AG04450 (cell line): ENCODE results near the gene ADGRG7. TPM values are rescaled to one million over a fixed set of nuclear protein-coding genes. Genes with fewer than 3 reads are reported as not detected.

Source experiments
- CTCF ChIA-PET: fragments of 300-600, 350-600 bp; formaldehyde crosslinking; extraction: SDS; loops from one replicate; lab custom pipeline; 2022; ENCODE audit warnings: antibody characterized with exemption, inconsistent platforms; lab: Charles Lee
- POLR2A ChIA-PET: fragments of 350-600 bp; formaldehyde crosslinking; extraction: SDS; loops from one replicate; lab custom pipeline; 2021; ENCODE audit warnings: antibody characterized with exemption, inconsistent platforms; lab: Yijun Ruan, JAX
- DNase-seq: peaks from one replicate; pipeline ENCODE4 v3.0.0-alpha.2; 2011; ENCODE audit warnings: low read depth, low spot score
- H3K27ac ChIP-seq: one replicate; pipeline ENCODE4 v1.5.1; 2012; ENCODE audit warnings: low read depth, low read length, control low read depth
- H3K27me3 ChIP-seq: one replicate; pipeline ENCODE4 v1.6.0; 2012; ENCODE audit warnings: low read length; ENCODE audit not compliant: control insufficient read depth, insufficient read depth
- H3K4me3 ChIP-seq: 2 replicates; pipeline ENCODE4 v1.5.1; 2011; ENCODE audit warnings: mild to moderate bottlenecking, low read depth, low read length, control low read depth
- H3K9me3 ChIP-seq: 2 replicates; pipeline ENCODE4 v1.5.1; 2012; ENCODE audit warnings: low read length; ENCODE audit not compliant: control insufficient read depth, insufficient read depth
- polyA plus RNA-seq: library from polyadenylated mRNA; depleted of rRNA; stranded (reverse); fragments of >200 nt; gene quantifications from 2 replicates; pipeline ENCODE4 v1.2.3, GENCODE V29; 2011
- TF ChIP-seq, protein P1 (sequence below): IDR thresholded peaks from 2 replicates; pipeline ENCODE4 v1.5.1; 2011; ENCODE audit warnings: low read depth, low read length, control low read depth, inconsistent platforms

ADGRG7 gene
- polyA plus RNA-seq, 1 experiment: not detected

DNA sequence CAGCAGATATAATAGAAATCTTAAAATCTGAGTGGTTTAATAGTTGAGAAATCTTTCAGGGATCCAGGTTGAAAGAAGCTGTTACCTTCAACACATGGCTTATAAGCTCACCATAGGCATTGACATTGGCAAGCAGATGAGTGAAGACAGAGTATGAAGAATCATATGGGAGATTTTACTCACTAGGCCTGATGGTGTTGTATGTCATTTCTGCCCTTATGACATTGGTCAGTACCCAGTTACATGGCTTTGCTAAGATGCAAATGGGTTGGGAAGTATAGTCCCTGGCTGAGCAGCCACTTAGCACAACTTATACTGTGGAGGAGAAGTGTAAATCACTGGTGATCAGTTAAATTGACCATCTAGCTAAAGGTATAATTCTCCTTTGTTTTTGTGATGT lies 105.8 kb downstream of the ADGRG7 start:
- Histone ChIP-seq H3K4me3 (no peak overlapping the region), H3K27ac (no peak overlapping the region), H3K27me3 (no peaks in the 10 kb centered on the region), H3K9me3 (no peaks in the 10 kb centered on the region)
- DNase-seq: no peak
- ChIA-PET CTCF (interaction anchor here (0.7 to 2.0 kb wide), 3 partner anchors 22 to 252 kb away, joined by 3 to 15 read pairs (median 5); no protein-coding TSS in a partner anchor), POLR2A (interaction anchor here (0.7 kb wide), 1 partner anchor 140 kb away, joined by 4 read pairs; no protein-coding TSS in a partner anchor)
- TF ChIP-seq, protein P1, sequence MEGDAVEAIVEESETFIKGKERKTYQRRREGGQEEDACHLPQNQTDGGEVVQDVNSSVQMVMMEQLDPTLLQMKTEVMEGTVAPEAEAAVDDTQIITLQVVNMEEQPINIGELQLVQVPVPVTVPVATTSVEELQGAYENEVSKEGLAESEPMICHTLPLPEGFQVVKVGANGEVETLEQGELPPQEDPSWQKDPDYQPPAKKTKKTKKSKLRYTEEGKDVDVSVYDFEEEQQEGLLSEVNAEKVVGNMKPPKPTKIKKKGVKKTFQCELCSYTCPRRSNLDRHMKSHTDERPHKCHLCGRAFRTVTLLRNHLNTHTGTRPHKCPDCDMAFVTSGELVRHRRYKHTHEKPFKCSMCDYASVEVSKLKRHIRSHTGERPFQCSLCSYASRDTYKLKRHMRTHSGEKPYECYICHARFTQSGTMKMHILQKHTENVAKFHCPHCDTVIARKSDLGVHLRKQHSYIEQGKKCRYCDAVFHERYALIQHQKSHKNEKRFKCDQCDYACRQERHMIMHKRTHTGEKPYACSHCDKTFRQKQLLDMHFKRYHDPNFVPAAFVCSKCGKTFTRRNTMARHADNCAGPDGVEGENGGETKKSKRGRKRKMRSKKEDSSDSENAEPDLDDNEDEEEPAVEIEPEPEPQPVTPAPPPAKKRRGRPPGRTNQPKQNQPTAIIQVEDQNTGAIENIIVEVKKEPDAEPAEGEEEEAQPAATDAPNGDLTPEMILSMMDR: no peak

DNA sequence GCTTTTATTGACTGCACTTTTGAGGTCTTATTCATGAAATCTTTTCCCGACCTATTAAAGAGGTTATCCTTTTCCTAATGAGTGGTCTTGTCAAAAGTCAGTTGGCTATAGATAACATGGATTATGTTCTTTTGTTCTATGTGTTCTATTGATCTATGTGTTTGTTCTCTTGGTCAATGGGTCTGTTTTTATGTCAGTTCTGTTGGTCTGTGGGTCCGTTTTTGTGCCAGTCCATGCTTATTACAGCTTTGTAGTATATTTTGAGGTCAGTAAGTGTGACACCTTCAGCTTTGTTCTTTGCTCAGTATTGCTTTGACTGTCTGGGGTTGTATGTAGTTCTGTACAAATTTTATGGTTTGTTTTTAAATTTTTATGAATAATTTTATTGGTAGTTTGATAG lies 107.7 kb downstream of the ADGRG7 start:
- Histone ChIP-seq H3K27ac (no peak overlapping the region), H3K27me3 (no peaks in the 10 kb centered on the region), H3K4me3 (no peak overlapping the region), H3K9me3 (no peaks in the 10 kb centered on the region; the same call in 1 of the 2 replicates)
- ChIA-PET POLR2A (no interaction called here), CTCF (no interaction called here)
- TF ChIP-seq, protein P1: no peak
- no peak for DNase-seq

DNA sequence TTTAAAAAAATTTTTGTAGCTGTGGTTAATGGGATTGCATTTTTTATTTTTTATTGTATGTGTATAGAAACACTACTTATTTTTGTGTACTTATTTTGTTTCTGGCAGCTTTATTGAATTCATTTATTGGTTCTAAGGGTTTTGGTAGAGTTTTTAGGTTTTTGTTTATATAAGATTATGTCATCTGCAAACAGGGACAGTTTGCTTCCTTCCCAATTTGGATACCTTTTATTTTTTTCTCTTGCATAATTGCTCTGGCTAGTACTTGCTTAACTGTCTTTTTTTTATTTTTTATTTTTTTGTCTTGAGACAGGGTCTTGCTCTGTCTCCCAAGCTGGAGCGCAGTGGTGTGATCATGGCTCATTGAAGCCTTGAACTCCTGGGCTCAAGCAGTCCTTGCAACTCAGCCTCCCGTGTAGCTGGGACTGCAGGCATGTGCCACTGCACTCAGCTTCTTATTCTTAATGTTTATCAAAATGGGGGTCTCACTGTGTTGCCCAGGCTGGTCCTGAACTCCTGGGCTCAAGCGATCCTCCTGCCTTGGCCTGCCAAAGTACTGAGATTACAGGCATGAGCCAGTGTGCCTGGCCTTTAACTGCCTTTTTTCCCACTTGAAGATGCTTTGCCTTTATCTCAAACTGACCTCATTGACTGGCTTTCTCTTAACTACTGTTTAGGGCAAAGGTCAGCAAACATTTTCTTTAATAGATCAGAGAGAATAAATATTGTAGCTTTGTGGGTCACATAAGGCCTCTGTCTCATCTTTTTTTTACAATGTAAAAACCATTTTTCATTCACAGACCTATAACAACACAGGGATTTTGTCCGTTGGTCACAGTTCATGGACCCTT lies 108.5 kb downstream of the ADGRG7 start:
- Histone ChIP-seq H3K9me3 (no peaks in the 10 kb centered on the region; the same call in 1 of the 2 replicates), H3K27me3 (no peaks in the 10 kb centered on the region), H3K27ac (no peak overlapping the region), H3K4me3 (no peak overlapping the region)
- ChIA-PET CTCF (interaction anchor here (0.6 to 0.7 kb wide), 3 partner anchors 68 to 847 kb away, joined by 5 to 7 read pairs (median 6); no protein-coding TSS in a partner anchor), POLR2A (no interaction called here)
- TF ChIP-seq, protein P1: no peak
- no peak for DNase-seq

DNA sequence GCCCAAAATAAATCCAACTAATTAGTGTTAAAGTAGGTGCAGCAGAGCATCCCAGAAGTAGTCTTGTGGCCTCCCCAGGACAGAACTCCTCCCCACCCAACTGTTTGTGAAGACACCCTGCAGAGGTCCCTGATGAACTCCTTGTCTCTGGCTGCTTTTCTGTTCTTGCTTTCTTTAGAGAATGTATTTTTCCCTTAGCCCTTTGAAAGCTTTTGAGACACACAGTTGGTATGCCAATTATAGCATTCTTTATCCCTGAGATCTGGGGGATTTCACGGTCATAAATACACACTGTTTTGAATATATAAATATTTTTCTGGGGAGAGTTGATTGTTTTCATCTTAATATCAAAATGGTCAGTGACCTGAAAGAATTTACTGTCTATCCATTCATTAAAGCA lies 109.7 kb downstream of the ADGRG7 start:
- TF ChIP-seq, protein P1: no peak
- Histone ChIP-seq H3K4me3 (no peak overlapping the region), H3K27me3 (no peaks in the 10 kb centered on the region), H3K9me3 (no peaks in the 10 kb centered on the region; the same call in 1 of the 2 replicates), H3K27ac (no peak overlapping the region)
- ChIA-PET POLR2A (interaction anchor here (1.4 kb wide), 1 partner anchor 9 kb away, joined by 3 read pairs; no protein-coding TSS in a partner anchor), CTCF (interaction anchor here (1.0 kb wide), 1 partner anchor 256 kb away, joined by 3 read pairs; no protein-coding TSS in a partner anchor)
- DNase-seq: no peak

DNA sequence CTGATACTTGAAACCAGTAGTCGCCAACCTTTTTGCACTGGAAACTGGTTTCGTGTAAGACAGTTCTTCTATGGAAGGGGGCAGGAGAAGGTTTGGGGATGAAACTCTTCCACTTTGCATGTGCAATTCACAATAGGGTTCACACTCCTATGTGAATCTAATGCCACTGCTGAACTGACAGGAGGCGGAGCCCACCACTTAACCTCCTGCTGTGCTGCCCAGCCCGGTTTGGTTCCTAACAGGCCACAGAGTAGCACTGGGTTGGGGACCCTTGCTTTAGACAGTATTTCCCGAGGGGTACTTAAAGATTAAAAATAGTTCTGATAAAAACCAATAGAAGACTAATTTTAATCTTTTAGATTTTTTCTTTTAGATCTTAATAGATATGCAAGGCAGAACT lies 111.0 kb downstream of the ADGRG7 start:
- ChIA-PET CTCF (interaction anchor here (1.1 kb wide), 1 partner anchor 258 kb away, joined by 6 read pairs; no protein-coding TSS in a partner anchor), POLR2A (interaction anchor here (1.4 kb wide), 1 partner anchor 10 kb away, joined by 3 read pairs; no protein-coding TSS in a partner anchor)
- Histone ChIP-seq H3K9me3 (no peaks in the 10 kb centered on the region; the same call in 1 of the 2 replicates), H3K27me3 (no peaks in the 10 kb centered on the region), H3K4me3 (no peak overlapping the region), H3K27ac (no peak overlapping the region)
- DNase-seq: no peak
- TF ChIP-seq, protein P1: no peak
